GM12872 (cell line): ENCODE measurements around the gene IPO4.

Experiments used
- CTCF ChIP-seq: IDR thresholded peaks from 3 replicates; pipeline ENCODE4 v1.5.1; 2011; ENCODE audit warnings: low read depth, mild to moderate bottlenecking, low read length, moderate library complexity; ENCODE audit not compliant: insufficient read depth

The IPO4 gene

GRCh38 chr14:24234095-24235005 is 45.7 kb upstream of the IPO4 start:
- no peak for TF ChIP-seq CTCF

GRCh38 chr14:24233538-24233866 is 44.9 kb upstream of the IPO4 start:
- no peak for TF ChIP-seq CTCF

GRCh38 chr14:24232645-24233537 is 44.3 kb upstream of the IPO4 start, which contains the start of gene GMPR2:
Gene GMPR2 (plus strand): TSS chr14:24232929. CDS start chr14:24233254, 325 bp downstream.
- no peak for TF ChIP-seq CTCF

DNA sequence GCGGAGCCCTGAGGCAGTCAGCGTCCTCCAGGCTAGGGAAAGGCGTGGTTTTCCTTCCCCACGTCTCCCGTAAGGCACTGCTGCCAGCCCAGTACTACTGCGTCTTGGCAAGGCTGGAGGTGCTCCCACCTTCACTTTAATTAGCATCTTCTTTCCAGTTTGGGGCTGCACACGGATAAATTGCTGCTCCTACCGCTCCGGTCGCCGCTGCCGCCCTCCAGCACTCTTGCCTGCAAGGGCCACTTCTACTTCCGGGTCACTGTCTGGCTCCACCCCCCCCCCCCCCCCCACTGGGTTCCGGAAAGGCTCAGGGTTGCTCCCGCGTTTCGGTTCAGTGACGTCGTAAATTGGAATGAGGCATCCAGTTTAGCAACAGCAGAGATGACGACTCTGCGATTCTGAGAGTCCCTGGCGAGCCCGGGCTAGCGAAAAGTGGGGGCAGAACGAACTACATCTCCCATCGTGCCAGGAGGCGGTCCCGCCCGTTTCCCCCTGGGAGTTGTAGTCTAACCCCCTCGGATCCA is 43.6 kb upstream of the IPO4 start, which contains the start of gene NEDD8:
NEDD8 (minus strand) TSS at position 247 of the 524 bp plus-strand sequence; CDS start at position 147, 100 bp downstream.
- TF ChIP-seq CTCF, result no peak

DNA sequence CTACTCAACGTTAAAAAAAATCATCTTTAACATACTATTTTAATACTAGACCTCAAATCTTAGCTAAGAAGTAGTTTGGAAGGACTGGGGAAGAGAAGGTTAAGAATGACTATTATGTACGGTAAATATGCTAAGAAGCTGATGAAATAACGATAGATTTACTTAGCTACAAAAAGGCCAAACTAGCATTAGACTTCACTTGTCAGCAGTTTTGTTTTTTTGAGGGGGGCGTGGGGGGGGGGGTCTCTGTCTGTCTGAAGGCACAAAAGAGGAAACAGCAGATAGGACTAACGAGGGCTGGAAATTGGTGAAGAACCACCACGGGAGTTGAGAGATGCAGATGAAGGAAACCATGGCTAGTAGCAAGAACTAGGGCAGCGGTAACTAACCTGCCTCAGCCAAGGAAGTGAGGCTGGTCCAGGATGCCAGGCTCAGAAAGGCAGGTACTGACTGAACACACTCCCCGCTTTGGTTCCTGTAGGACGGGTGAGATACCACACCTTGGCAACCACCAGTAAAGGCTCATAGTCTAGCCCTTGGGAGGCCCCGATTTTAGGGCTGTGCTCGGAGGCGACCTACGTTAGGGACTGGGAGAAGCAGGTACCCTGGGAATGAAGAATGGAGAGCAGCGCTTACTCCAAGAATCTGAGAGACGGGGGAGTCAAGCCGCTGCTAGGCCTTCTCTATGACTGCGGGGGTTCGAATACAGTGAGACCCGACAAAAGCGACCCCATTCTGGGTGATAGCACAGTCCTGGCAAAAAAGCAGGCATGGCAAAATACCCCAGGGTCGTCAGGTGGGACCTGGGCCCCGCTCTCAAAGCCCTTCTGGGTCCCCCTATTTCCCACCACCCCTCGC is 42.9 kb upstream of the IPO4 start:
- no peak for TF ChIP-seq CTCF

GRCh38 chr14:24228902-24229301 is 40.3 kb upstream of the IPO4 start:
- TF ChIP-seq CTCF, result no peak
